Measurements from ENCODE around the gene PCDH12.

DNA sequence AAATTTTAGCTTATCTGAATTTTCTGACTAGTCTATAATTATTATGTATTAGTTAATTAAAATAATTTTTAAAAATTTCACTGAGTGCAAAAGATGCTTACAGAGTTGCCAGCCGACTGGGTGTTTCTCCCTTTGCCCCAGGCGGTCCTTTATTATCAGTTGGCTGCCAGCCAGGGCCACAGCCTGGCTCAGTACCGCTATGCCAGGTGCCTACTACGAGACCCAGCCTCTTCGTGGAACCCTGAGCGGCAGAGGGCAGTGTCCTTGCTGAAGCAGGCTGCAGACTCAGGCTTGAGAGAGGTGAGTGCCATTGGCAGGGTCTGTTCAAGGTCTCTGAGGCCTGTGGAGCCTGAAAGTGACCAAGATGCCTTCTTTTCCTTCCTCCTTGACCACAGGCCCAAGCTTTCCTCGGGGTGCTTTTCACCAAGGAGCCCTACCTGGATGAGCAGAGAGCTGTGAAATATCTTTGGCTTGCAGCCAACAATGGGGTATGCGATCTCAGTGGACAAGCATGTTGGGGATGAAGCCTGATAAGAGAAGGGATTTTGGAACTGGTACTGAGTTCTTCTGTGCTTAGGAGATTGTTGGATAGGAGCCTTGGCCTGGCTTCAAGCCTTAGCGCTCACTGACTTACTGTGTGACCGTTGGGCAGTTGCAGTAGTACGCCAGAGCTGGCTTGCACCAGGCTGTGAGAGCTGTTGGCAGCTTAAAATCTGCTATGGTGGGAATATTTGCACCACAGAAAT is 23.7 kb downstream of the PCDH12 start:
- TF ChIP-seq, protein P1, sequence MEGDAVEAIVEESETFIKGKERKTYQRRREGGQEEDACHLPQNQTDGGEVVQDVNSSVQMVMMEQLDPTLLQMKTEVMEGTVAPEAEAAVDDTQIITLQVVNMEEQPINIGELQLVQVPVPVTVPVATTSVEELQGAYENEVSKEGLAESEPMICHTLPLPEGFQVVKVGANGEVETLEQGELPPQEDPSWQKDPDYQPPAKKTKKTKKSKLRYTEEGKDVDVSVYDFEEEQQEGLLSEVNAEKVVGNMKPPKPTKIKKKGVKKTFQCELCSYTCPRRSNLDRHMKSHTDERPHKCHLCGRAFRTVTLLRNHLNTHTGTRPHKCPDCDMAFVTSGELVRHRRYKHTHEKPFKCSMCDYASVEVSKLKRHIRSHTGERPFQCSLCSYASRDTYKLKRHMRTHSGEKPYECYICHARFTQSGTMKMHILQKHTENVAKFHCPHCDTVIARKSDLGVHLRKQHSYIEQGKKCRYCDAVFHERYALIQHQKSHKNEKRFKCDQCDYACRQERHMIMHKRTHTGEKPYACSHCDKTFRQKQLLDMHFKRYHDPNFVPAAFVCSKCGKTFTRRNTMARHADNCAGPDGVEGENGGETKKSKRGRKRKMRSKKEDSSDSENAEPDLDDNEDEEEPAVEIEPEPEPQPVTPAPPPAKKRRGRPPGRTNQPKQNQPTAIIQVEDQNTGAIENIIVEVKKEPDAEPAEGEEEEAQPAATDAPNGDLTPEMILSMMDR (IDR thresholded peaks at IDR 0.05; ENCODE audit: low read depth, low read length, poor library complexity, severe bottlenecking), result no peak
- no peak for TF ChIP-seq EZH2phosphoT487 (IDR thresholded peaks at IDR 0.05; ENCODE audit: borderline replicate concordance, low read length)
